Sigmoid colon (tissue), 7 donors: ENCODE measurements around the gene CEP85L. TPM values are rescaled to one million over a fixed set of nuclear protein-coding genes. Genes with fewer than 3 reads are reported as not detected.

Source experiments
- DNase-seq: peaks from one replicate; pipeline ENCODE4 v3.0.0-alpha.2; 2019
- H3K27ac ChIP-seq, 4 donors: fragments of 200-600 bp; sonication (generic); one replicate each; pipeline ENCODE4 v1.5.1; 2016 to 2019; ENCODE audit warnings: mild to moderate bottlenecking in 1 of 4
- H3K27me3 ChIP-seq, 3 donors: fragments of 200-600 bp; sonication (generic); one replicate each; pipeline ENCODE4 v1.5.1; 2019; ENCODE audit warnings: mild to moderate bottlenecking in 1 of 3
- H3K36me3 ChIP-seq, 4 donors: fragments of 200-600 bp; sonication (generic); one replicate each; pipeline ENCODE4 v1.5.1; 2016 to 2019
- H3K4me1 ChIP-seq, 4 donors: fragments of 200-600 bp; sonication (generic); one replicate each; pipeline ENCODE4 v1.5.1; 2017 to 2019
- H3K4me3 ChIP-seq, 4 donors: fragments of 200-600 bp; sonication (generic); one replicate each; pipeline ENCODE4 v1.5.1; 2017 to 2019; ENCODE audit warnings: mild to moderate bottlenecking in 2 of 4, moderate library complexity in 1 of 4
- H3K9me3 ChIP-seq, 4 donors: fragments of 200-600 bp in 3 of 4; sonication (generic) in 3 of 4; one replicate each; pipeline versions ENCODE4 v1.5.1 to v1.6.1; 2013 to 2019
- CTCF ChIP-seq, 4 experiments: fragments of 450-650 bp in 3 of 4; fragments of 200-600 bp in 1 of 4; IDR thresholded peaks; one replicate each; pipeline ENCODE4 v1.5.1; 2016 to 2019; ENCODE audit warnings: antibody characterized with exemption in 4 of 4, mild to moderate bottlenecking in 3 of 4, moderate library complexity in 2 of 4
- EP300 ChIP-seq, 4 donors: sonication (generic); formaldehyde crosslinking; IDR thresholded peaks; one replicate each; pipeline ENCODE4 v1.6.1; 2017; ENCODE audit warnings: antibody characterized with exemption in 4 of 4
- POLR2A ChIP-seq, 2 donors: fragments of 450-650 bp; IDR thresholded peaks; one replicate each; pipeline ENCODE4 v1.6.1; 2016; ENCODE audit warnings: antibody characterized with exemption in 2 of 2, mild to moderate bottlenecking in 2 of 2, moderate library complexity in 2 of 2
- POLR2AphosphoS5 ChIP-seq, 4 donors: sonication (generic); formaldehyde crosslinking; IDR thresholded peaks; one replicate each; pipeline ENCODE4 v1.6.1; 2017; ENCODE audit warnings: antibody characterized with exemption in 4 of 4
- WGBS, 2 donors: extraction: QIAGEN DNeasy Blood & Tissue Kit; methylation state at CpG; one replicate each; pipeline ENCODE4 v1.1.7; 2013; 5-methylcytosine and 5-hydroxymethylcytosine counted together
- intact Hi-C: fragments of 100-400 bp; cut with DNase I; formaldehyde crosslinking; loops from one replicate; pipeline ENCODE4 v1.15.1; 2023
- polyA plus RNA-seq, 3 donors: library from polyadenylated mRNA; stranded (reverse); fragments of 200-250 nt; gene quantifications; one replicate each; pipeline ENCODE4 v1.2.3, GENCODE V29; 2013
- total RNA-seq, 4 donors: library from RNA; depleted of rRNA; stranded (reverse); fragments of >200 nt; gene quantifications; one replicate each; pipeline ENCODE4 v1.1.0, GENCODE V29; 2016
- donor health status: healthy with polysubstance abuse.
- donor health status: Bipolar disorder and iron deficiency.
- donor health status: healthy.

The CEP85L gene
- total and polyA plus RNA-seq, 7 donors, result 0.23 to 17.4 (median 12.8) TPM

- Histone ChIP-seq H3K36me3 (peaks cover 0 to 32% (median 0%) of the 10 kb centered on the region in 4 donors), H3K9me3 (peaks cover 0 to 4% (median 1%) of the 10 kb centered on the region in 4 donors)
- TF ChIP-seq CTCF (IDR thresholded peaks at IDR 0.05), result no peak
- TF ChIP-seq POLR2AphosphoS5 (IDR thresholded peaks at IDR 0.05), result no peak
- no peak for TF ChIP-seq EP300 (IDR thresholded peaks at IDR 0.05)
- no peak for TF ChIP-seq POLR2A (IDR thresholded peaks at IDR 0.05)
Measured at GRCh38 chr6:118488631-118489030, 162.8 kb downstream of the CEP85L start.

GRCh38 chr6:118485601-118486550 is 165.5 kb downstream of the CEP85L start:
- DNase-seq, result no peak
- H3K27me3 ChIP-seq, result no peaks in the 10 kb centered on the region
- peaks cover 0 to 4% (median 1%) of the 10 kb centered on the region in 4 donors for H3K9me3 ChIP-seq
- 78 to 85% methylated on average over 2 of the region's 2 CpGs for WGBS, 2 donors
- intact Hi-C loops, result no loop called here
- H3K27ac ChIP-seq, result no peak overlapping the region
- no peak overlapping the region for H3K4me3 ChIP-seq
- peaks cover 0 to 20% (median 0%) of the 10 kb centered on the region in 4 donors for H3K36me3 ChIP-seq
- TF ChIP-seq POLR2AphosphoS5 (IDR thresholded peaks at IDR 0.05) (no peak), POLR2A (IDR thresholded peaks at IDR 0.05) (no peak), EP300 (IDR thresholded peaks at IDR 0.05) (no peak), CTCF (IDR thresholded peaks at IDR 0.05) (no peak)
- H3K4me1 ChIP-seq, result no peaks in the 10 kb centered on the region

More at GRCh38 chr6:118488631-118489030, 162.8 kb downstream of the CEP85L start:
- H3K4me3 ChIP-seq, result no peak overlapping the region
- DNase-seq, result no peak
- no peaks in the 10 kb centered on the region for H3K27me3 ChIP-seq
- no peak overlapping the region for H3K27ac ChIP-seq
- intact Hi-C loops, result no loop called here
- H3K4me1 ChIP-seq, result no peaks in the 10 kb centered on the region

GRCh38 chr6:118476551-118476950 is 174.8 kb downstream of the CEP85L start:
- H3K36me3 ChIP-seq, result peaks cover 0 to 8% (median 0%) of the 10 kb centered on the region in 4 donors
- TF ChIP-seq POLR2A (IDR thresholded peaks at IDR 0.05) (no peak), POLR2AphosphoS5 (IDR thresholded peaks at IDR 0.05) (no peak), EP300 (IDR thresholded peaks at IDR 0.05) (no peak), CTCF (IDR thresholded peaks at IDR 0.05) (no peak)
- H3K9me3 ChIP-seq, result no peaks in the 10 kb centered on the region
- H3K27me3 ChIP-seq, result no peaks in the 10 kb centered on the region
- no peak overlapping the region for H3K4me3 ChIP-seq
- no peak overlapping the region for H3K27ac ChIP-seq
- H3K4me1 ChIP-seq, result no peaks in the 10 kb centered on the region
- intact Hi-C loops, result no loop called here
- DNase-seq, result no peak
- 84 to 87% methylated on average over 3 of the region's 3 CpGs for WGBS, 2 donors

- Histone ChIP-seq H3K4me1 (no peaks in the 10 kb centered on the region), H3K4me3 (no peak overlapping the region), H3K27ac (no peak overlapping the region), H3K27me3 (no peaks in the 10 kb centered on the region), H3K9me3 (no peaks in the 10 kb centered on the region), H3K36me3 (peaks cover 0 to 17% (median 0%) of the 10 kb centered on the region in 4 donors)
- intact Hi-C loops, result no loop called here
- DNase-seq, result no peak
- TF ChIP-seq POLR2AphosphoS5 (IDR thresholded peaks at IDR 0.05) (no peak), POLR2A (IDR thresholded peaks at IDR 0.05) (no peak), EP300 (IDR thresholded peaks at IDR 0.05) (no peak), CTCF (IDR thresholded peaks at IDR 0.05) (no peak)
Measured at GRCh38 chr6:118473266-118473665, 178.1 kb downstream of the CEP85L start.
